Measurements from ENCODE around the gene PITHD1.

GRCh38 chr1:23748016-23748415 lies 30.2 kb upstream of the PITHD1 start:
- TF ChIP-seq CTCF (IDR thresholded peaks at IDR 0.05; ENCODE audit: low read length) = no peak
- TF ChIP-seq EZH2 (IDR thresholded peaks at IDR 0.05; ENCODE audit: borderline replicate concordance, low read length) = no peak
